NCI-H524 (cell line): ENCODE results near the gene RAD50.
A peak's percentile ranks its signal among the peaks of the same experiment; 100 is the strongest.

ENCODE experiments used
- DNase-seq, 2 experiments: peaks; one replicate each; lab custom pipeline; 2025; lab: John Stamatoyannopoulos, UW

The RAD50 gene

DNA sequence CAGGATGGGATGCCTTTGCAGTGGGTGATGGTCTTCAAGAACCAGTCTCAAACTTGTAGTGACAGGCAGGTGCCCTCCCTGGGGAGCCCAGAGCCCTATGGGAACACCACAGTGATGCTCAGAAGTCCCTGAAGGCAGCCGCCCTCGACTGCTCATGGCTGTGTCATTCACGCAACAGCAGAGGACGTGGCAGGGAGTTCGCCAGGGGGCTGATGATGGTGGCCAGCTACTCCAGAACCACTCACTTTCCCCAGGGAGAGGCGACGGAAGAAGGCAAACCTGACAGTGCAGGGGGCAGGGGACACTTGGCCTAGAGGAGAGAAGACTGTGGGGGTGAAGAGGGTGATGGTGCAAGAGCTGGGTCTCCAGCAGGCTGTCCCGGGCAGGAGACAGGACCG is 105.2 kb downstream of the RAD50 start:
- DNase-seq = no peak

DNA sequence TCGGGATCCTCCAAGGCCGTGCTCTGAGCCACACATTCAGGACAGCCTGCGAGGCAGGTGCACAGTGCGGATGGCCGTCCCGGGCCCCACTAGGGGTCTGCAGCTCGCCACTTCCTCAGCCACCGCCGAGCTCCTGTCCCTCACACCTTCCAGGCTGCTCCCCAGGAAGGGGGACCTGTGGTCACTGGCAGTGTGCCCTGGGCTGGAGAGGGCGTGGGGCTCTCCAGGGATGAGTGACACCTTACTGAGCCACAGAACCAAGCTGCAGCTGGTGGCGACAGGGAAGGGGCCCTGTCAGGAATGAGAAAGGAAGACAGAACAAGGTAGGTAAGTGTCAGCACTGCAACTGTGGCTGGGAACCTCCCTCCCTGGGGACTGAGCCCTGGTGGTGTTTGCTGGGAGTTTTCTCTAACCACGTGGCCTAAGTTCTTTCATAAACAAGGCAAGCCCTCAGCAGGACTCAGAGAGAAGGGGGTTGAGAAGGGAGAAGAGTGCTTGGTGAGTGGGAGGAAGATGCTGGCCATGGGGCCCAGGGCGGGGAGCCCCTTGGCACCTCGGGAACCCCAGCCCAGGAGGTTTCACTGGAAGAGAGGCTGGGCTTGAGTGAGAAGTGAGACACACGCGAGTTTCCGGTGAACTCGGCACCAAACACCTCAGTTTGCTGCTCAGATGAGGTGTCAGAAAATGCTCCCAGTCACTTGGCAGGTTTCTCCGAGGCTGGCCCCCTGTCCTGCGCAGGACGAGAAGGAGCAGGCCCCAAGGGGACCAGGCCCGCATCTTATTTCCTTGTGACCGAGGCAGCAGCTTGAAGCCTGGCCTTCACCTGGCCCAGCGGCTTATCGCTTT is 106.4 kb downstream of the RAD50 start:
- no peak for DNase-seq

DNA sequence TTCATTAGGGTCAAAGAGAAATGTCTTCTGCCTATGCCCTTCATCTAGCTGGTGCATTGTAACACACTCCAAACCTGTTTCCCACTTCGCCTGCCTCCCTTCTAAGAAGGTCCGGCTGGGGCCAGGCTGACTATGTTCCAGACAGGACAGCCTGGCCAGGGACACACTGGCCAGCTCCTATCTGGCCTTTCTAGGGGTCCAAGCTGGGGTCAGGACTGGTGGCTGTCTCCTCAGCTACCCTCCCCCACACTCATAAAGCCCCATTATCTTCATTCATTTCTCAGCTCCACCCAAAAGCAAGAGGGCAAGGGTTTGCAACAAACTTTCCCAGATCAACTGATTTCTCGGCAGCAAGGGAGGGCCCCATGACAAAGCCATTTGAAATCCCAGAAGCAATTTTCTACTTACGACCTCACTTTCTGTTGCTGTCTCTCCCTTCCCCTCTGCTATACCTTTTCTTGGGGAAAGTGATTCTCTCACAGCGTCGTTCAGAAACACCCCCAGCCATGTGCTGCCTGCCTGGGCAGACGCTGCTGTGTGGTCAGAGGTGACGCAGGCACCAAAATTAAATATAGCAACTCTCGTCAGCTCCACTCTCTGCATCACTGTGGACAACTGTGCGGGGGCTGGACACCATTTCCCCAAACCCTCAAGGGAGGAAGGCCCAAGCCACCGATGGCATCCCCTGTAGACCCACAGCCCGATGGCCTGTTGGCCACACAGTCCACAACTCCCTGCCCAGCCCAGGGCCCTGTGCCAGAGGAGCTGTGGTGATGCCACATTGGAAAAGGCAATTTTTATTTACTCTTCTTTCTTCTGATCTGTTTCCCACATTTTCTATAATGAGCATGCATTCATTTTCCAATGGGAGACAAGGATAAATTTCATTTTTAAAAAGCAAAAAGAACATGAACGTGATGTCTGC is 107.3 kb downstream of the RAD50 start:
- DNase-seq = no peak

DNA sequence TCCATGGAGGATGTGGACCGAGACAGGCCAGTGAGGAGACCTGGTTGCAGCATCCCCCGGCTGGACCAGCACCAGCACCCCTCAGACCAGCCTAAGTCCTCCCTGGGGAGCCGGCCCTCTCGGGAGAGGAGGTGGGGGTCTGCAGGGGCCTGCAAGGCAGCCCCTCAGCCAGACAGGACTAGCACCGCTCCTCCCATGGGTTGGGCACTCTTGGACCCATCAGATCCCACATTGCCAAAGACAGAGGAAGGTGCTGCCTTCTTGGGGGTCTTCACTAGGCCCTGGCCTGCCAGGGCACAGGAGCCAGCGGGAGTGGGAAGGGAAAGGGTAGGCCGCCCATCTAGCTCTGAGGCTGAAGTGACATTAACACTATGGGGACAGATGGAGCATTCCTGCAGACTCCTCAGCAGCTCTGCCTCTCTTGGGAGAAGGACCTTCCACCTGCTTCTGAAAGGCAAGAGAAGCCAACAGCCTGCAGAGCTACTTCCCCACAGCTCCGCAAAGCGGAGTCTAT is 108.0 kb downstream of the RAD50 start:
- DNase-seq = no peak

DNA sequence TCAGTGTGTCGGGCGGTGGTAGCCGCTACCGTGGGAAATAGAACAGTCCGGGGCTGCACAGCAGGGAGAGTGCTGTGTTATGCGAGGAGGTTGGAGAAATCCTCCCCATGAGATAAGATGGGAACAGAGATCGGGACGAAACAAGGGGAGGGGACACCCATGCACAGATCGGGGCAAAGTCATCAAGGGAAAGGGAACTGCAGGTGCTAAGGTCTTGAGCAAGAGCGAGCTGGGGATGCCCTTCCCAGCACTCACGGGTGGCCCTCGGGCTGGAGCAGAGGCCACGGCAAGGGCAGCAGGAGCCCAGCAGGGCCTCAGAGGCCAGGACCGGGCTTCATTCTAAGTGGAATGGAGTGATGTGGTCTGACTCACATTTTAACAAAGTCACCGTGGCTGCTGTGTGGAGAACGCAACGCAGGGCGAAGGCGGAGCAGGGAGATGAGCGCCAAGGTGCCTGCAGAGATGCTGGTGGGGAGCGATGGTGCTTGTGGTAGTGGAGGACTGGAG is 108.8 kb downstream of the RAD50 start:
- no peak for DNase-seq

DNA sequence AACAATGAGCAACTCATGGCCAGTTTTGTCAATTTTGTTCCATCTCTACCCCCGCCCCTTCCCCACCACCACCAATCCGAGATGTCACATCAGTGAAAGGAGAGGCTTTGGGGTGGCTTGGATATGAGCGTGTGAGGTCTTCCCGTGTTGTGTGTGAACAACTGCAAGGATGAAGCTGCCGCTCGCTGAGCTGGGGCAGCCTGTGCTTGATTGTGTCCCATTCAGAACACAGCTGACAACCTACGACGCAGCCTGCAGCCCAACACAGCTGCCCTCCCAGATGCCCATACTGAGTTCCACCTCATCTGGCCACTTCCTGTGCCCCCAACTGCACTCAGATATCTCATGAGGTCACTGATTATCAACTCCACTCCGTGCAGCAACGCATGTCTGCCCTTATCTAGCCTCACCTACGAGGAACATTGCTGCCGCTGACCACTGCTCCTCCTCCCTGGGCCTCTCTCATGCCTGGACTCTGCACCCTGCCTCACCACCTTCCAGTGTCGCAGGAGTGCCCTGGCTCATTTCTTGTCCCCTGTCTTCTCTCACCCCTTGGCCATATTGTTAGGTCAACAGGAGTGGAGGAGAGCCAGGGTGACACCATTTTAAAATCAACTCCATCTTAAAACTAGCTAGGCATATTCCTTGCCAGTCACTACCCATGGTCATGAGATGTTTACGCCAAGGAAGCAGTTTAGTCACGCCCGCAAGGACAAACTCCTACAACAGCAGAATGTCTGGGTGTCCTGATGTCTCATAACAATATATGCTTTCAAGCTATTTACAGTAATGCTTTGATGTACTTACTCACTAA is 109.7 kb downstream of the RAD50 start:
- no peak for DNase-seq

DNA sequence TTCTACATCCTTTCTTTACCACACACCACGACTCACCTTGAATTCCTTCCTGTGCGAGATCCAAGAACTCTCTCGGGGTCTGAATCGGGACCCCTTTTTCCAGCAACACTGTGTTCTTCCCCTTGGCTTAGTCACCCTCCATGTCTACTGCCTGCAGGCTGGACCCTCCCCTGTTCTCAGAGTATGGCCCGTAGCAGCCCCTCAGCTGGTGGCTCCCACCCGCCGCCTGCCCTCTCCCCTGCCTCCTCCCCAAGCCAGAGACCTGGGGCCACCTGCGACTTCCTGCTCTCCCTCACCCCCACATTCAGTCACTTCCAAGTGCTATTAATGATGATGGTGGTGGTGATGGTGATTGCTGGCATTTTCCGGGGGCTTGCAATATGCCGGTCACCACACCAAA is 110.5 kb downstream of the RAD50 start:
- DNase-seq = no peak

DNA sequence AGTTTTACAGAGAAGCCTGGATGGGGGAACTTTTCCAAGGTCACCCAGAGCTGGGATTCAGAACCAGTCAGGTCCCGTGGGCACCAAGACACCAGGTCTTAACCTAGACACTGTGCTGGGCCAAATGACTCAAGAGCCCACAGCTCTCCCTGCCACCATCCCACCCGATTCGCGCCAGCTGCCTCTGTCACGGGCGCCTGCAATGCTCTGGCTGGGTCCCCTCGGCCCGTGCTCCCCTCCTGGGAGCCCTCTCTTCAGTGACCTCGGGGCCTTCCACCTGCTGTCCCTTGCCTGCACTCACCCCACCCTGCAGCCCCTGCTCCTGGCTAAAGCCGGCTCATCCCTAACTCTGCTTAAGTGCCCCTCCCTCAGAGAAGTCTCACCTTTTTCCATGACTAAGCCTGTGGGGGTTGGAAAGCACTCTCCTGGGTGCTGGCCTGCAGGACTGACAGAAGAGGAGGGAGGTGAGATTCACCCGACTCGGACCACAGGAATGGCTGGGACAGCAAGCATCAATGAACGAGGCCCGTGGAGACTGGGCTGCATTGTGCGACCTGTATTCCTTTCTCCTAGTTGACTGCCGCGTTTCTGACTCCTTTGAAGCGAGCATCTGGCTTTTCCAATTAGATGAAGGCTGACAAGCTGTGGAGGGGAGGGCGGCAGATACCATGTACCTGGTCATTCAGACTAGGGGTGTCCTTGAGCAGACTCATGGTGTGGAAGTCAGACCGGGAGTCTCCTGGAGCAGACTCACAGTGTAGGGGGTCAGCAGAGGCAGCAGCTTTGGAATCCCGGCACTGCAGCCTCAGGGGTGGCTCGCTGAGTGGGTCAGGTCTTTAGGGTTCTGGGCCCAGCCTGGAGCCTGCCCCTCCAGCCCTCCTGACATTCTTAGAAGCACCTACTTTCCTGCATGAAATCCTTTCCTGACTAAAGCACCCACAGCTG is 111.3 kb downstream of the RAD50 start:
- DNase-seq = no peak

DNA sequence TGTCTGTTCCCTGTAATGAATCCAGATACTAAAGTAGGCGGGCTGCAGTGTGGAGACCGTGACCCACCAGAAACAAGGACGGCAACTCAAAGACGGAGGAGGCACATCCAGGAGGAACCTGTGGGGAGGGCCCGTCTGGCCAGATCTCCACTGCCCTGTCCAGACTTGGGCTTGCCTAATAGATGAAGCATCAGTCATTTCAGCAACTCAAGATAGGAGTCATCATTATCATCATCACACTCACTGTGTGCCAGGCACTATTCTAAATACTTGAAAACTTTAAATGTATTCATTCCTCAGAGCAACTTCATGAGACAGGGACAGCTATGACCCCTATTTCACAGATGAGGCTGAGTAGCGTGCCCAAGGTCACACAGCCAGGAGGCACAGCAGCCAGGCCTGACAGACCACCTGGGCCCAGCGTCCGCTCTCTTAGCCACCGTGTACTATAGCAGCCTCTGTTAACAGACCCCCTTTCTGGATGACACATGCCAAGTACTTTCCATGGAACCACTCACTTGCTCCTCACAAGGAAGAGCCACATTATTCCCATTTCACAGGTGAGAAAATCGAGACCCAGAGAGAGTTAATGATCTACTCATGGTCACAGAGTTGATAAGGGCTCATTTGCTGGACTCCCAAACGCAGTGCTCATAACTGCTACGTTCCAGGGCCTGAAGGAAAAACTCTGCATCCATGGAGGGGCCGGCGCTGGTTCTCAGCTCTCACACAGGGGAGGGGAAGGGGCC is 112.1 kb downstream of the RAD50 start:
- no peak for DNase-seq

DNA sequence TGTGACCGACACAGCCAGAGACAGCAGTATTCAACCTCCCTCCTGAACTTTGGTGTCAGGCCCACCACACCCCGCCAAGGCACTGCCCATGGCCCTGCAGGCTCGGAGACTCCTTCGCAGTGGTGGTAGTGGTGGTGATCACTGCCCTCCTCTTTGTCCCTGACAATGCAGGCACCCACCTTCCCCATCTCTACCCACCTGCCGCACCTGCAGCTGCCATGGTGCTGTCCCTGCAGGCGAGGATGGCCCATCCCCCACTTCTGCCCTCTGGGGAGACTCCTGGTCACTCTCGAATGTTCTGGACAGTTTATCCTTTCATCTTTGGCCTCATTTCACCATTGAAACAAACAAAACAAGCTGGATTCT is 112.7 kb downstream of the RAD50 start:
- no peak for DNase-seq

DNA sequence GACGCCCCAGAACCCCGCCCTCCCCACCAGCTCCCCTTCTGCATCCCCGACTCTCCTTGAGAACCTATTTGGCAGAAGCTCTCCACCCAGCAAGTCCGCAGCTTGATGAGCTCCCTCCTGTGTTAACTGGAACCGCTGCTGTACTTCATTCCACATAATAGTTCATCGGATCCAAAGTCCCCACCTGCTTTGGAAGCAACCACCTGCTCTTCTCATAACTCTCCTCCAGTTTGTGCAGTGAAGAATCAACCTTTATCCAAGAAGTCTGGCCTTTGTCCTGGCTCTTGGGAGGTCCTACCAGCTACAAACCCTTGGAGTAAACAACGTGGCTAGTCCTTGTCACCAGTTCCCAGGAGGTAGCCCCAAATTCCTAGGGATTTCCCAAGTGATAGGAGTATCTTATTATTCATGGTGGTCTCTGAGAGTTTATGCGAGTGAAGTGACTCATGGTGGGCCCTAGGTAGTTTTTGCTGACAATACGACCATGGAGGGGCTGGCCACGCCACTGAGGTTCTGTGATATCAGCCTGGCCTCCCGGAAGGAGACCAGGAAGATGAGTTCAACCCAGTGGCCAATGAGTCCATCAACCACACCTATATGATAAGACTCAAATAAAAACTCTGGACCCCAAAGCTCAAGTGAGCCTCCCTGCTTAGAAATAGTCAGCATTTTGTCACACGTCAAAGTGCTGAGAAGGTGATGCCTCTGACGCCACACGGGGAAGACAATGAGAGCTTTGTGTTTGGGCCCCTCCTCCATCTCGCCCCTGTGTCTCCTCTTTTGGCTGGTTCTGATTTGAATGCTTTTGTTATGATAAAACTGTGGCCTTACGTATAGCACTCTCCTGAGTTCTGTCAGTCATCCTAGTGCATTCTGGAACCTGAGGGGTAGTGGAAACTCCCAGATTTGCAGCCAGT is 113.4 kb downstream of the RAD50 start:
- no peak for DNase-seq

DNA sequence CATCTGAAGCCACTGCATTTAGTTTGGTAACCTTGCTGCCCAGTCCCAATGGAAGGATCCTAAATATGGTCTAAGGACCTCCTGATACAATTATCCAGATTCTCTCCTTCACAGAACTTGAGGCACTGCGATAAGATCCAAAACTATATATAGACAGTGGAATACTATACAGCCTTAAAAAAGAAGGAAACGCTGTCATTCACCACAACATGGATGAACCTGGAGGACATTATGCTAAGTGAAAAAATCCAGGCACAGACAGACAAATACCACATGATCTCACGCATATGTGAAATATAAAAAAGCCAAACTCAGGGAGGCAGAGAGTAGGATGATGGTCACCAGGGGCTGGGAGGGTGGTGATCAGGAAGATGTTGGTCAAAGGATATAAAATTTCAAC is 114.2 kb downstream of the RAD50 start:
- no peak for DNase-seq

DNA sequence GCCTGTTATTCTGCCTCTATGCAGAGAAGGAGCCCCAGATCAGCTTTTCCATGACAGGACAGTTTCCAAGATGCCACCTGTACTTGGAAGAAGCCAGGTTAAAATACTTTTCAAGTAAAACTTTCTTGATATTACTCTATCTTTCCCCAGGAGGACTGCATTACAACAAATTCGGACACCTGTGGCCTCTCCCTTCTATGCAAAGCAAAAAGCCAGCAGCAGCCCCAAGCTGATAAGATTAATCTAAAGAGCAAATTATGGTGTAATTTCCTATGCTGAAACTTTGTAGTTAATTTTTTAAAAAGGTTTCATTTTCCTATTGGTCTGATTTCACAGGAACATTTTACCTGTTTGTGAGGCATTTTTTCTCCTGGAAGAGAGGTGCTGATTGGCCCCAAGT is 116.7 kb downstream of the RAD50 start:
- DNase-seq = no peak

DNA sequence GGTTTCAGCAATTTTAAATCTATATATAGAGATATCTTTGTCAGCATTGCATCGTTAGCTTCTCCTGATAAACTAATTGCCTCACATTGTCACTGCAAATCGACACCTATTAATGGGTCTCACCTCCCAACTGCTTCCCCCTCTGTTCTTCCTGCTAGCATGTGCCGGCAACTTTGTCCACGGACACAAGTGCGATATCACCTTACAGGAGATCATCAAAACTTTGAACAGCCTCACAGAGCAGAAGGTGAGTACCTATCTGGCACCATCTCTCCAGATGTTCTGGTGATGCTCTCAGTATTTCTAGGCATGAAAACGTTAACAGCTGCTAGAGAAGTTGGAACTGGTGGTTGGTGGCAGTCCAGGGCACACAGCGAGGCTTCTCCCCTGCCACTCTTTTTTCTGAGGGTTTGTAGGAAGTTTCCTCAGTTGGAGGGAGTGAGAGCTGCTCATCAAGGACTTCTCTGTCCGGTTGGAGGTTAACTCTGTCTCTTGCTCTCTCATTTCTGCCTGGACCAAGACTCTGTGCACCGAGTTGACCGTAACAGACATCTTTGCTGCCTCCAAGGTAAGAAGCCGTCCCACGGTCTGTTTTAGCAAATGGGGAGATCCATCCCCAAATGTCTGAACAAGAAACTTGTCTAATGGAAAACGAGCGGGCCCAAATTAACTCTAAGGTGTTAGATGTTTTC is 117.3 kb downstream of the RAD50 start, which contains the start of gene IL4:
TSS of gene IL4 (plus strand) at position 51 of the 692 bp plus-strand sequence. CDS start at position 113, 62 bp downstream.
- peak in 1 of 2 experiments; percentile 12 for DNase-seq

DNA sequence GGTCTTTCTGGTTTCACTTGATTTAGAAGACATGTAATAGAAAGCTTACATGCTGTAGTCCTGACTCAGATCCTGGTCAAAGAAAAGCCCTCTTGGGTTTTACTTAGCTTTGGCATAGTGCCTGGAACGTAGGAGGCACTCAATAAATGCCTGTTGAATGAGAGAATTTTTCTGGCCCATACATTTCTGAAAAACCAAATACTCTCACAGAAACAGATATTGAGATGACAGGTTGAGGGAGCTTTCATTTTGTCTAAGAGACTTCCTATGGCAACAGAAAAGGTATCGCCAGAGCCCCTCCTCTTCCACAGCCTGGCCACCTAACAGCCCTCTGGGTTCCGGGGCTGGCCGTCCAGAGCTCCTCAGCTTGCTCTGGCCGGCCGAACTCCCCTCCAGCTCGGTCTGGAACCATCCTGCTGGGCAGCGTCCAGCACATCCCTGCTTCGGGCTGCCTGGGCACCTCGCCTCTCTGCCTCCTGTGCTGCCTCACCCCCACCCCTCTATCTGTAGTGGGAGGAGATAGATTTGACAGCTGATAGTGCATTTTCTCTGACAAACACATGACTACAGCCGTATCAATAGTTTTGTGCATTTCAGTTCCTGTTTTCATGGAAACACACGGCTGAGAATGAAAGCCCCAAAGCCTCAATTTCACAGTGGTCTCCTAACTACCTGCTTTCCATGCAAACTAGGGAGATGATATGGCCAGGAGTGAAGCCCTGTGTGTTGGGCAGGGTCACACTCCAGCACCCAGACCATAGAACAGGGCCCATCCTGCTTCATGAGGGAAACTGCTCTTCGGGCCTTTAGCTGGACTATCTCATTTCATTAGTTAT is 118.1 kb downstream of the RAD50 start:
- no peak for DNase-seq

DNA sequence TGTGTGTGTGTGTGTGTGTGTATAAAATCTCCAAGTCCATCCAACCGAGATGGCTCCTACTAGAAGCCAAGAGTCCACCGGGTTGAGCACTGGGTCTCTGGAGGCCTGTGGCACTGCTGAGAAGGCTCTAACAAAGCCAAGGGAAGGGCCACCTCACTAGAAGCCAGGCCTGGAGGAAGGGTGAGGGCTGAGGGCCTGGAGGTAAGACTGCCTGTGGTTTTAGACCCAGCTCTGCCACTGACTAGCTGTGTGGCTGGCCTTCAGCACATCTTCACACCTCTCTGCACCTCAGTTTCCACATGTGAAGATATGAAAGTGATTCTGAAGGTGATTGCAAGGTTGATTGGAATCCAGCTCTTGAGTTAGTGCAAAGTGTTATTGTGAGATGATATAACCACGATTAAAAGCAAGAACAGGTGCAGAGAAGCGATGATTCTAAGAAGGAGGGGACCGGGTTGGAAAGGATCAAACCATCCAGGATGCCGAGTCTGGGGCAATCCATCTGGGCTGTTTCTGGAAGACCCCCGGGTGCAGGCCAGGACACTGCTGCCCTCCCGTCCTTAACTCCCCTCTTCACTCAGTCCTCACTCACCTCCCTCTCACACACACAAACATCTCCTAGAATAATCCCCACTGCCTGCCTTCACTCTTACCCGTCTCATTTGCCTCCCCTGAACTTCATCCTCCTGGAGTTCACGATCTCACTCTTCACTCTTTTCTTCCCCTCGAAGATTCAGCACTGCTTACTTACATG is 119.3 kb downstream of the RAD50 start:
- DNase-seq = no peak
